HG03565 (cell line): Measurements from ENCODE around the gene HHAT.

Source experiments
- ATAC-seq: cut with Tn5 transposase; IDR thresholded peaks from one replicate; pipeline ENCODE4 v1.9.1; 2021; ENCODE audit warnings: mild to moderate bottlenecking, moderate library complexity; ENCODE audit not compliant: unreplicated experiment

The HHAT gene

GRCh38 chr1:210663730-210664573 lies 335.2 kb downstream of the HHAT start:
- ATAC-seq, result no peak

- ATAC-seq, result no peak
Observed at GRCh38 chr1:210669951-210670350, 341.2 kb downstream of the HHAT start.

GRCh38 chr1:210674151-210674550 lies 345.4 kb downstream of the HHAT start:
- ATAC-seq, result no peak

- ATAC-seq, result no peak
Observed at GRCh38 chr1:210676539-210676938, 347.8 kb downstream of the HHAT start.

GRCh38 chr1:210677533-210677932 lies 348.8 kb downstream of the HHAT start:
- ATAC-seq, result peak; percentile 60

GRCh38 chr1:210678306-210678705 lies 349.6 kb downstream of the HHAT start:
- ATAC-seq, result no peak

GRCh38 chr1:210681158-210681557 lies 352.5 kb downstream of the HHAT start:
- no peak for ATAC-seq

- no peak for ATAC-seq
Observed at GRCh38 chr1:210683403-210684047, 354.8 kb downstream of the HHAT start.

GRCh38 chr1:210684466-210685294 lies 356.0 kb downstream of the HHAT start:
- peak; percentile 88 for ATAC-seq

- ATAC-seq, result no peak
Observed at GRCh38 chr1:210685295-210685650, 356.6 kb downstream of the HHAT start.

- no peak for ATAC-seq
Observed at GRCh38 chr1:210686841-210687240, 358.1 kb downstream of the HHAT start.

- ATAC-seq, result no peak
Observed at GRCh38 chr1:210687582-210688279, 359.0 kb downstream of the HHAT start.

GRCh38 chr1:210688512-210689234 lies 360.0 kb downstream of the HHAT start:
- no peak for ATAC-seq

- no peak for ATAC-seq
Observed at GRCh38 chr1:210689826-210690225, 361.1 kb downstream of the HHAT start.

- ATAC-seq, result no peak
Observed at GRCh38 chr1:210690236-210690635, 361.5 kb downstream of the HHAT start.

- ATAC-seq, result no peak
Observed at GRCh38 chr1:210691039-210691610, 362.4 kb downstream of the HHAT start.

GRCh38 chr1:210692796-210693195 lies 364.1 kb downstream of the HHAT start:
- ATAC-seq, result peak; percentile 24

GRCh38 chr1:210695026-210695425 lies 366.3 kb downstream of the HHAT start:
- no peak for ATAC-seq

- ATAC-seq, result peak; percentile 98
Observed at GRCh38 chr1:210696709-210697108, 368.0 kb downstream of the HHAT start.

GRCh38 chr1:210697185-210697584 lies 368.5 kb downstream of the HHAT start:
- no peak for ATAC-seq
